H54 (cell line): Measurements from ENCODE around the gene PIAS4.

ENCODE experiments used
- DNase-seq: peaks from one replicate; pipeline ENCODE4 v3.0.0; 2011; ENCODE audit warnings: low spot score, mixed read lengths; ENCODE audit not compliant: insufficient read length
- FAIRE-seq: peaks from 3 replicates; lab custom pipeline; 2011; peaks lifted over from hg19 to GRCh38; lab: Jason Lieb, UNC
- POLR2A ChIP-seq: IDR thresholded peaks from 2 replicates; pipeline ENCODE4 v1.6.1; 2011; ENCODE audit warnings: low read depth, mild to moderate bottlenecking, low read length

PIAS4 gene

DNA sequence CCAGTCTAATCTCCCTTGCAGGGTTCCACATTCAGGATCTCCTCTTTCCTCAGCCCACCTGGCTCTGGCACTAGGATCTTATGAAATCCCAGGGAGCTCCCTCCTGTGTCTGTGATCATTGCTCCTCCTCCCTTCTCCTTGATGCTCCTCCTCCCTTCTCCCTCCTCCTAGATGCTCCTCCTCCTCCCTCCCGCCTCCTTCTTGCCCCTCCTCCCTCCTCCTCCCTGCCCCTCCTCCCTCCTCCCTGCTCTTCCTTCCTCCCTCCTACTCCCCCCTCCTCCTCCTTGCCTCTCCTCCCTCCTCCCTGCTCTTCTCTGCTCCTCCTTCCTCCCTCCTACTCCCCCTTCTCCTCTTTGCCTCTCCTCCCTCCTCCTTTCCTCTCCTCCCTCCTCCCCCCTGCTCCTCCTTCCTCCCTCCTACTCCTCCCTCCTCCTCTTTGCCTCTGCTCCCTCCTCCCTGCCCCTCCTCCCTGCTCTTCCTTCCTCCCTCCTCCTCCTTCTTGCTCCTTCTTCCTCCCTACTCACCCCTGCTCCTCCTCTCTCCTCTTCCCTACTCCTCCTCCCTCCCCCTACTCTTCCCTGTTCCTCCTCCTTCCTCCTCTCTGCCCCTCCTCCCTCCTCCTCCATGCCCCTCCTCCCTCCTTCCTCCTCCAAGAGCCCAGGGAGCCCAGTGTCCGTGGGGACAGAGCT lies 74.0 kb downstream of the PIAS4 start:
- FAIRE-seq (no peak), DNase-seq (no peak)
- no peak for TF ChIP-seq POLR2A

GRCh38 chr19:4082172-4082571 lies 74.6 kb downstream of the PIAS4 start:
- no peak for FAIRE-seq
- TF ChIP-seq POLR2A: no peak
- DNase-seq: no peak

GRCh38 chr19:4083677-4084546 lies 76.4 kb downstream of the PIAS4 start:
- FAIRE-seq (no peak), DNase-seq (no peak)
- TF ChIP-seq POLR2A: no peak

DNA sequence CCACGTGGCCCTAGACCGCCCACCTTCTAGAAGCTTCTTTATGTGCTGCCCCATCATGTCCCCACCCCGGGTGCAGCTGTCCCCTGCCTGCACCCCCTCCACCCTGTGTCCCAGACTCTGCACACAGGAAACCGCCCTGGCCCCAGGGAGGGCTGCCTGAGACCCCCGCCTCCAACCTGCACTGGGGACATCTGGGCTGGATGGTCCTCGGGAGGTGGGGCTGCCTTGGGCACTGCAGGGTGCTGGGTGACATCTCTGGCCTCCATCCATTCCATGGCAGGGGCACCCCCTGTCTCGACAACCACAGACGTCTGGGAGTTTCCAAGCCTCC lies 77.0 kb downstream of the PIAS4 start:
- TF ChIP-seq POLR2A: no peak
- no peak for FAIRE-seq
- no peak for DNase-seq

DNA sequence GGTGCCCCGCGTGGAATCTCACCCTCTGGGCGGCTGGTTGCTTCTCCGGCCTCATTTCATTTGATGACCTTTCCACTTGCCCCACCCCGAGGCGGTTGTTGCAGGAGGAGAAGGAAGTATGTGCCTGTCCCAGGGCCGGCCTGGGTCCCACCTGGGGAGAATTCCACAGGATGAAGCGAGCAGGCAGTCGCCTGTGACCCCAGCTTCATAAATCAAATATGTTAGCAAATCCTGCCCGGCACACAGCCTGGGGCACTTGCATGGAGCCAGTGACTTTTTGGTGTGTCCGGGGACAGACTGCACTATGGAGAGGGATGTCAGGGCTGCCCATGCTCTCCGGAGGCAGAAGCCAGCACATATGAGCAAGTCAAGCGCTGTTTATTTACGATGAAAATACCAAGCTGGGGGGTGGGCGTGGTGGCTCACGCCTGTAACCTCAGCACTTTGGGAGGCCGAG lies 78.9 kb downstream of the PIAS4 start:
- no peak for TF ChIP-seq POLR2A
- FAIRE-seq (no peak), DNase-seq (no peak)

GRCh38 chr19:4087787-4088679 lies 80.5 kb downstream of the PIAS4 start:
- no peak for DNase-seq
- TF ChIP-seq POLR2A: no peak
- FAIRE-seq: no peak

GRCh38 chr19:4088975-4089374 lies 81.4 kb downstream of the PIAS4 start:
- FAIRE-seq: no peak

More at GRCh38 chr19:4088975-4089374, 81.4 kb downstream of the PIAS4 start:
- DNase-seq: no peak
- TF ChIP-seq POLR2A: no peak
